Neuronal stem cell (in vitro differentiated cells): ENCODE data around the gene TRIM45.

Source experiments
- DNase-seq: peaks from one replicate; pipeline ENCODE4 v3.0.0-alpha.2; 2013; ENCODE audit warnings: low spot score
- H2AFZ ChIP-seq: one replicate; pipeline ENCODE4 v1.6.1; 2013; ENCODE audit warnings: mild to moderate bottlenecking, low read length, inconsistent platforms
- H2AK5ac ChIP-seq: 2 replicates; pipeline ENCODE4 v1.6.1; 2013; ENCODE audit warnings: low read depth, mild to moderate bottlenecking, inconsistent platforms, low read length, moderate library complexity, mixed read lengths
- H2BK120ac ChIP-seq: 2 replicates; pipeline ENCODE4 v1.6.1; 2013; ENCODE audit warnings: low read depth, mild to moderate bottlenecking, inconsistent platforms, low read length, moderate library complexity, mixed read lengths
- H2BK12ac ChIP-seq: one replicate; pipeline ENCODE4 v1.6.1; 2013; ENCODE audit warnings: low read length, inconsistent platforms
- H2BK15ac ChIP-seq: 2 replicates; pipeline ENCODE4 v1.6.1; 2013; ENCODE audit warnings: mild to moderate bottlenecking, low read length, inconsistent platforms, mixed read lengths
- H2BK5ac ChIP-seq: one replicate; pipeline ENCODE4 v1.6.1; 2013; ENCODE audit warnings: inconsistent platforms, mild to moderate bottlenecking, low read length, moderate library complexity
- H3K14ac ChIP-seq: one replicate; pipeline ENCODE4 v1.6.1; 2013; ENCODE audit warnings: low read length, inconsistent platforms
- H3K18ac ChIP-seq: 2 replicates; pipeline ENCODE4 v1.6.1; 2013; ENCODE audit warnings: low read length, inconsistent platforms
- H3K23ac ChIP-seq: 2 replicates; pipeline ENCODE4 v1.6.1; 2013; ENCODE audit warnings: low read depth, mild to moderate bottlenecking, mixed read lengths, low read length, inconsistent platforms; ENCODE audit not compliant: poor library complexity
- H3K27ac ChIP-seq: replicated peaks from 3 replicates; pipeline ENCODE4 v1.5.1; 2013; ENCODE audit warnings: low read length, inconsistent platforms
- H3K27me3 ChIP-seq, 3 experiments: 2 replicates each; pipeline ENCODE4 v1.6.1; 2013; ENCODE audit warnings: low read length in 3 of 3, mild to moderate bottlenecking in 2 of 3, inconsistent platforms in 1 of 3, low read depth in 1 of 3, mixed read lengths in 1 of 3, moderate library complexity in 1 of 3; ENCODE audit not compliant: control insufficient read depth in 3 of 3, insufficient read depth in 3 of 3
- H3K36me3 ChIP-seq, 2 donors: replicated peaks in 1 of 2; 2 replicates each; pipeline ENCODE4 v1.6.1; 2013; ENCODE audit warnings: low read length in 2 of 2; ENCODE audit not compliant: control insufficient read depth in 2 of 2, insufficient read depth in 2 of 2
- H3K4ac ChIP-seq: 2 replicates; pipeline ENCODE4 v1.6.1; 2013; ENCODE audit warnings: inconsistent platforms, mild to moderate bottlenecking, low read length, moderate library complexity
- H3K4me1 ChIP-seq, 2 donors: 1 replicate in 1 of 2; 2 replicates in 1 of 2; pipeline ENCODE4 v1.6.1; 2013; ENCODE audit warnings: low read length in 2 of 2, low read depth in 1 of 2; ENCODE audit not compliant: control insufficient read depth in 2 of 2, insufficient read depth in 1 of 2
- H3K4me2 ChIP-seq: one replicate; pipeline ENCODE4 v1.6.1; 2013; ENCODE audit warnings: mild to moderate bottlenecking, low read length, inconsistent platforms; ENCODE audit not compliant: insufficient read depth, poor library complexity, severe bottlenecking
- H3K4me3 ChIP-seq, 2 donors: 2 replicates each; pipeline ENCODE4 v1.5.1; 2013; ENCODE audit warnings: low read length in 2 of 2, mild to moderate bottlenecking in 2 of 2, inconsistent platforms in 1 of 2, moderate library complexity in 1 of 2
- H3K79me1 ChIP-seq: one replicate; pipeline ENCODE4 v1.6.1; 2013; ENCODE audit warnings: low read depth, mild to moderate bottlenecking, inconsistent platforms, low read length, moderate library complexity
- H3K9ac ChIP-seq: one replicate; pipeline ENCODE4 v1.6.1; 2013; ENCODE audit warnings: mild to moderate bottlenecking, low read depth, low read length, inconsistent platforms; ENCODE audit not compliant: poor library complexity
- H3K9me3 ChIP-seq, 2 donors: replicated peaks in 1 of 2; 2 replicates each; pipeline versions ENCODE3 to v1.6.1; 2013; ENCODE audit warnings: low read length in 2 of 2, mild to moderate bottlenecking in 2 of 2, inconsistent platforms in 1 of 2, low read depth in 1 of 2, mixed read lengths in 1 of 2, moderate library complexity in 1 of 2; ENCODE audit not compliant: control insufficient read depth in 2 of 2, insufficient read depth in 1 of 2
- H4K8ac ChIP-seq: one replicate; pipeline ENCODE4 v1.6.1; 2013; ENCODE audit warnings: low read depth, mild to moderate bottlenecking, inconsistent platforms, low read length, moderate library complexity
- H4K91ac ChIP-seq: one replicate; pipeline ENCODE4 v1.6.1; 2013; ENCODE audit warnings: low read length, low read depth, mild to moderate bottlenecking, inconsistent platforms; ENCODE audit not compliant: poor library complexity
- WGBS, 2 donors: extraction: QIAGEN DNeasy Blood & Tissue Kit; methylation state at CpG; one replicate each; pipeline ENCODE4 v1.1.7; 2013; ENCODE audit warnings: missing lambda C conversion rate in 2 of 2, mixed read lengths in 1 of 2; ENCODE audit not compliant: insufficient read length in 2 of 2, insufficient replicate concordance in 1 of 2; ENCODE audit errors: extremely low coverage in 2 of 2; 5-methylcytosine and 5-hydroxymethylcytosine counted together
- small RNA-seq: library from polyadenylated mRNA; stranded (forward); fragments of <200 nt; extraction: miRNeasy Mini kit (QIAGEN cat#:217004); gene quantifications from one replicate; pipeline ENCODE3, GENCODE V24; 2013; ENCODE audit not compliant: insufficient read depth

TRIM45 gene

DNA sequence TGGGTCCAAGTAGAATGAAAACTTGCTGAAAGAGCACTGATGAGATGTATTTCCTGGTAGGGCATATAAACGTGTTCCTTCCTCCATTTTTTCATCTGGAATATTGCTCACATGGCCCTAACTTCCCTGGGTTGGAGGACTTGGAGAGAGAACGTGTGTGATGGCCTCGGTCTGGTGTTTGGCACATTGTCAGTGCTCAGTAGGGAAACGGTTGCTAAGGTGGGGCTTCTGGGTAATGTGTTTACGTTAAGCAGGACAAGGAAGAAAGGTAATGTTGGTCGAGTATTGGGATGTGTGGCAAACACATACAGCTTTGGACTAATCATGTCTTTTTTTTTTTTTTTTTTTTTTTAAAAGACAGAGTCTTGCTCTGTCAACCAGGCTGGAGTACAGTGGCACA is 55.2 kb downstream of the TRIM45 start:
- no peak overlapping the region for H2BK12ac ChIP-seq
- H3K27me3 ChIP-seq: no peaks in the 10 kb centered on the region
- no peak overlapping the region for H3K18ac ChIP-seq
- peak overlapping the region; percentile 56 for H3K4ac ChIP-seq
- H2BK5ac ChIP-seq: no peak overlapping the region
- no peak overlapping the region for H3K27ac ChIP-seq
- no peak overlapping the region for H4K91ac ChIP-seq
- no peak overlapping the region for H2AFZ ChIP-seq
- no peak overlapping the region for H4K8ac ChIP-seq
- peaks cover 0 to 2% of the 10 kb centered on the region in 2 donors for H3K9me3 ChIP-seq
- no peaks in the 10 kb centered on the region for H3K4me1 ChIP-seq
- no peak overlapping the region for H3K4me2 ChIP-seq
- no peak overlapping the region for H3K9ac ChIP-seq
- no peak overlapping the region for H3K14ac ChIP-seq
- no peak for DNase-seq
- no peak overlapping the region for H3K23ac ChIP-seq
- WGBS, 2 donors: no CpG with 5 or more reads among the region's 6 CpGs
- H2BK120ac ChIP-seq: no peak overlapping the region
- H2BK15ac ChIP-seq: no peak overlapping the region
- H2AK5ac ChIP-seq: no peak overlapping the region
- peaks cover 4 to 72% of the 10 kb centered on the region in 2 donors for H3K36me3 ChIP-seq
- H3K79me1 ChIP-seq: peaks cover 2% of the 10 kb centered on the region
- no peak overlapping the region for H3K4me3 ChIP-seq

DNA sequence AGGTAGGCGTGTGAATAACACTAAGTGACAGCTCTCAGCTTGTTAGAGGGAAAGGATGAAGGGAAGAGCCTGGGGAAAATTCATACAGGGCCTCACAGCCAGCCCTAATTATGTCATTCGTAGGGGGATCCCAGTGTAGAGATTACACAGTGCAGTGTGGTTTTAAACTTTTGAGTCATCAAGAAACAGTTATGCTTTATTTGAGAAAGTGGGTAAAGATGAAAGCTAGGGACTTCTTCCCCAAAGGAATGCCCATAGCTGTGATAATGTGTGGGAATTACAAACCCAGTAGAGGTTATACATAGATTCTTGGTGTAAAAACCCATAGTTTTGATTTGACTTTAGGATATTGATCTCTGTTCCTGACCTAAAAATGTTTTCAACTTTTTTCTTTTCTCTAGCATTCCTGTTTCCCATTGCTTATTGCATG is 59.5 kb downstream of the TRIM45 start:
- no peak overlapping the region for H3K27ac ChIP-seq

More for the DNA sequence above, 59.5 kb downstream of the TRIM45 start:
- no peak overlapping the region for H2AK5ac ChIP-seq
- no peak overlapping the region for H4K91ac ChIP-seq
- no peak overlapping the region for H2BK15ac ChIP-seq
- peaks cover 4 to 45% of the 10 kb centered on the region in 2 donors for H3K36me3 ChIP-seq
- peaks cover 0 to 2% of the 10 kb centered on the region in 2 donors for H3K9me3 ChIP-seq
- no peak overlapping the region for H2BK12ac ChIP-seq
- no peak overlapping the region for H2BK5ac ChIP-seq
- DNase-seq: no peak
- no peak overlapping the region for H4K8ac ChIP-seq
- H3K4ac ChIP-seq: no peak overlapping the region
- no peak overlapping the region for H3K4me3 ChIP-seq
- H3K18ac ChIP-seq: no peak overlapping the region
- no CpG with 5 or more reads among the region's 2 CpGs for WGBS, 2 donors
- H3K27me3 ChIP-seq: no peaks in the 10 kb centered on the region
- H3K4me1 ChIP-seq: peaks cover 0 to 2% of the 10 kb centered on the region in 2 donors
- H2BK120ac ChIP-seq: no peak overlapping the region
- H3K4me2 ChIP-seq: no peak overlapping the region
- H3K23ac ChIP-seq: no peak overlapping the region
- no peak overlapping the region for H2AFZ ChIP-seq
- no peak overlapping the region for H3K14ac ChIP-seq
- no peak overlapping the region for H3K9ac ChIP-seq
- H3K79me1 ChIP-seq: peaks cover 2% of the 10 kb centered on the region

Small RNAs within 50 kb of the gene (small RNA-seq; reads per million reads assigned to genes)
- 87.9 reads per million, percentile 96 among the genes with 10 or more reads in this experiment for gene MIR942
